Caco-2 (cell line): Measurements from ENCODE around the gene DVL1. TPM values are rescaled to one million over a fixed set of nuclear protein-coding genes. Genes with fewer than 3 reads are reported as not detected.
A peak's percentile ranks its signal among the peaks of the same experiment; 100 is the strongest.

ENCODE experiments used
- BruUV-seq: library from RNA; stranded (reverse); fragments of 400-500 nt; replicated peaks from 2 replicates; lab custom pipeline; 2021; lab: Mats Ljungman, UMichigan
- CTCF ChIA-PET: fragments of 300-600 bp; sonication (Branson Sonifier 250); formaldehyde crosslinking; loops from one replicate; lab custom pipeline; 2022; ENCODE audit warnings: antibody characterized with exemption; lab: Charles Lee
- POLR2A ChIA-PET: fragments of 300-600 bp; sonication (Branson Sonifier 250); formaldehyde crosslinking; loops from one replicate; lab custom pipeline; 2022; ENCODE audit warnings: antibody characterized with exemption; lab: Charles Lee
- DNase-seq, 2 experiments: peaks; one replicate each; pipeline versions ENCODE4 v3.0.0 to v3.0.0-alpha.2; 2020 to 2022
- H3K27me3 ChIP-seq: replicated peaks from 2 replicates; pipeline ENCODE4 v1.6.0; 2011; ENCODE audit warnings: low read length; ENCODE audit not compliant: control insufficient read depth, insufficient read depth
- H3K36me3 ChIP-seq: 2 replicates; pipeline ENCODE4 v1.5.1; 2011; ENCODE audit warnings: low read length; ENCODE audit not compliant: control insufficient read depth, insufficient read depth
- H3K4me1 ChIP-seq: fragments of 250-450 bp; sonication (Bioruptor Pico); 2 replicates; pipeline ENCODE4 v1.5.1; 2020; ENCODE audit warnings: mild to moderate bottlenecking
- H3K4me3 ChIP-seq: 2 replicates; pipeline ENCODE4 v1.5.1; 2011; ENCODE audit warnings: low read depth, mild to moderate bottlenecking, control low read depth, low read length
- H3K9me3 ChIP-seq: fragments of 250-450 bp; sonication (Bioruptor Pico); 2 replicates; pipeline ENCODE4 v1.5.1; 2020; ENCODE audit warnings: mild to moderate bottlenecking, moderate library complexity
- H3K27ac Mint-ChIP-seq: one replicate; pipeline ENCODE4 v1.8.0; 2022; ENCODE audit warnings: mixed read lengths; ENCODE audit not compliant: unreplicated experiment
- H3K27me3 Mint-ChIP-seq: one replicate; pipeline ENCODE4 v1.8.0; 2022; ENCODE audit warnings: mixed read lengths; ENCODE audit not compliant: insufficient read depth, unreplicated experiment
- H3K36me3 Mint-ChIP-seq: one replicate; pipeline ENCODE4 v1.8.0; 2022; ENCODE audit warnings: mild to moderate bottlenecking, mixed read lengths; ENCODE audit not compliant: insufficient read depth, unreplicated experiment
- H3K4me1 Mint-ChIP-seq: one replicate; pipeline ENCODE4 v1.8.0; 2022; ENCODE audit warnings: low read depth, mixed read lengths; ENCODE audit not compliant: unreplicated experiment
- H3K4me3 Mint-ChIP-seq: one replicate; pipeline ENCODE4 v1.8.0; 2022; ENCODE audit warnings: mild to moderate bottlenecking, moderate library complexity, mixed read lengths; ENCODE audit not compliant: unreplicated experiment
- H3K9me3 Mint-ChIP-seq: one replicate; pipeline ENCODE4 v1.8.0; 2022; ENCODE audit warnings: mixed read lengths; ENCODE audit not compliant: unreplicated experiment
- CTCF ChIP-seq, 2 experiments: fragments of 200-600 bp in 1 of 2; IDR thresholded peaks; 1 replicate in 1 of 2; 2 replicates in 1 of 2; pipeline versions ENCODE4 v1.5.1 to v1.8.0; 2011 to 2022; ENCODE audit warnings: antibody characterized with exemption in 1 of 2, control low read depth in 1 of 2, inconsistent platforms in 1 of 2, low read depth in 1 of 2, low read length in 1 of 2, mild to moderate bottlenecking in 1 of 2, moderate library complexity in 1 of 2; ENCODE audit not compliant: insufficient read depth in 1 of 2, severe bottlenecking in 1 of 2, unreplicated experiment in 1 of 2
- intact Hi-C: fragments of 100-400 bp; cut with micrococcal nuclease; formaldehyde crosslinking; loops from one replicate; pipeline ENCODE4 v1.10.0; 2022; ENCODE audit not compliant: unreplicated experiment
- total RNA-seq: library from RNA; stranded (reverse); gene quantifications from 2 replicates; pipeline ENCODE4 v1.2.3, GENCODE V29; 2022

The DVL1 gene
- total RNA-seq, 1 experiment from 2014 or later = 40.6 TPM

GRCh38 chr1:1360506-1361169 lies 11.4 kb upstream of the DVL1 start:
- no peaks in the 10 kb centered on the region for H3K9me3 Mint-ChIP-seq
- TF ChIP-seq CTCF (IDR thresholded peaks at IDR 0.05; ENCODE audit: insufficient read depth in 1 of 2, low read depth in 1 of 2, low read length in 1 of 2, severe bottlenecking in 1 of 2, unreplicated experiment in 1 of 2) = no peak
- peaks cover 9% of the 10 kb centered on the region for H3K36me3 Mint-ChIP-seq
- DNase-seq = peak; percentile 59 to 63
- Histone ChIP-seq H3K9me3 (no peaks in the 10 kb centered on the region), H3K4me1 (peaks cover 21% of the 10 kb centered on the region), H3K27me3 (no peaks in the 10 kb centered on the region), H3K4me3 (no peak overlapping the region), H3K36me3 (no peaks in the 10 kb centered on the region)
- CTCF ChIA-PET = no interaction called here
- POLR2A ChIA-PET = no interaction called here
- H3K4me1 Mint-ChIP-seq = peaks cover 8% of the 10 kb centered on the region
- H3K4me3 Mint-ChIP-seq = peak overlapping the region; percentile 25
- BruUV-seq = no TSS peak
- peak overlapping the region; percentile 84 for H3K27ac Mint-ChIP-seq
- intact Hi-C loops = no loop called here
- no peaks in the 10 kb centered on the region for H3K27me3 Mint-ChIP-seq

GRCh38 chr1:1359664-1360468 lies 10.6 kb upstream of the DVL1 start:
- BruUV-seq = no TSS peak
- Histone ChIP-seq H3K4me1 (peaks cover 21% of the 10 kb centered on the region), H3K4me3 (no peak overlapping the region), H3K27me3 (no peaks in the 10 kb centered on the region), H3K9me3 (no peaks in the 10 kb centered on the region), H3K36me3 (no peaks in the 10 kb centered on the region)
- Mint-ChIP-seq H3K27ac (peak overlapping the region; percentile 30), H3K4me1 (peaks cover 8% of the 10 kb centered on the region), H3K9me3 (no peaks in the 10 kb centered on the region), H3K4me3 (peak overlapping the region; percentile 56), H3K27me3 (no peaks in the 10 kb centered on the region), H3K36me3 (peaks cover 10% of the 10 kb centered on the region)
- no peak for DNase-seq
- ChIA-PET CTCF (no interaction called here), POLR2A (no interaction called here)
- intact Hi-C loops = no loop called here
- TF ChIP-seq CTCF (IDR thresholded peaks at IDR 0.05; ENCODE audit: insufficient read depth in 1 of 2, low read depth in 1 of 2, low read length in 1 of 2, severe bottlenecking in 1 of 2, unreplicated experiment in 1 of 2) = no peak

GRCh38 chr1:1359308-1359663 lies 10.1 kb upstream of the DVL1 start:
- Mint-ChIP-seq H3K27ac (peak overlapping the region; percentile 30), H3K27me3 (no peaks in the 10 kb centered on the region), H3K4me3 (peak overlapping the region; percentile 56), H3K4me1 (peaks cover 8% of the 10 kb centered on the region), H3K9me3 (no peaks in the 10 kb centered on the region), H3K36me3 (peaks cover 15% of the 10 kb centered on the region)
- no peaks in the 10 kb centered on the region for H3K9me3 ChIP-seq
- no peak overlapping the region for H3K4me3 ChIP-seq
- POLR2A ChIA-PET = no interaction called here
- no peak for TF ChIP-seq CTCF (IDR thresholded peaks at IDR 0.05; ENCODE audit: insufficient read depth in 1 of 2, low read depth in 1 of 2, low read length in 1 of 2, severe bottlenecking in 1 of 2, unreplicated experiment in 1 of 2)
- CTCF ChIA-PET = no interaction called here
- no peak for DNase-seq
- intact Hi-C loops = no loop called here
- H3K27me3 ChIP-seq = no peaks in the 10 kb centered on the region
- H3K36me3 ChIP-seq = no peaks in the 10 kb centered on the region
- BruUV-seq = TSS peak; percentile 30
- H3K4me1 ChIP-seq = peaks cover 25% of the 10 kb centered on the region
